GM19395 (cell line): ENCODE data around the gene CACNA2D3.

Experiments used
- ATAC-seq: cut with Tn5 transposase; IDR thresholded peaks from one replicate; pipeline ENCODE4 v1.9.1; 2021; ENCODE audit warnings: mild to moderate bottlenecking, moderate library complexity; ENCODE audit not compliant: unreplicated experiment

CACNA2D3 gene

DNA sequence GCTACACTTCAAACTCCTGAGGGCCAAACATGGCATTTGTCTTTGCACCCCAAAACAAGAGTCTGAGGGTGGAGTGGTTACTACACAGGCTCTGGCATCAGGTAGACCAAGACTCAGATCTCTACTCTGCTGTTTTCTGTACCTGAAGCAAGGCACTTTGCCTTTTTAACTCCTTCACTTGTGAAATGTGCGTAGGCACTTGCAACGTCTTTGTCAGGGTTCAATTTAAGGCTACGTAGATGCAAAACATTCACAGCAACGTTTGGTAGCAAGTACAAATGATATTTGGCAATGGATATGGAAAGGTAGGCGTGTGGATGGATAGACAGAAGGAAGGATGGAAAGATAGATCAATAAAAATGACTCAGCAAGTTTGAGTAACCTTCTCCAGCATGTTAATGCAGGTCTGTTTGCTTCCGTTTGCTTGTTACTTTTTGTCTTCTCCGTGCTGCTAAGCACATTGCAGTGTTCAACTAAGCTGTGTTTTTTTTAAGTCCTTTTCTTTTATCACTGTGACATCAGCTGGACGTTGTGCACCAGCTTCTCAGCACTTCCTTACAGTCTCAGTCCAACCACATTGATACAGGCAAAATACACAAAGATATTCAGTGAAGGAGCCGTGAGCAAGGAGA is 704.8 kb downstream of the CACNA2D3 start:
- no peak for ATAC-seq

DNA sequence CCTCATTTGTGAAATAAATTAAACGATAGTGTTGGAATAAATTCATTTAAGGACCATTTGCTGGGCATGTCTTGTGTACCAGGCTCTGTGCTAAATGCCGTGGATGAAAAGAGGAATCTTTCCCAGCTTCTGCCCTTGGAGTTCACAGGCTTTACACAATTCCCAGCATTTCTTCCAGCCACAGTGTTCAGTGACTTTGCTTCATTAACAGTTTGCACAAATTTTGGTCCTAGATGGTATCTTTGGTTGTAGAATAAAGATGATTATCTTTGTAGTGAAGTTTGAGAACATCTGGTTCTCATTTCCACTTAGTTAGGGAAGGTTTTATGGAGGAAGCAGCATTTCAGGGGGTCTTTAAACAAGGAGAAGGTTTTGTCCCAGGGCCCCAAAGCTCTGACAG is 705.4 kb downstream of the CACNA2D3 start:
- no peak for ATAC-seq

DNA sequence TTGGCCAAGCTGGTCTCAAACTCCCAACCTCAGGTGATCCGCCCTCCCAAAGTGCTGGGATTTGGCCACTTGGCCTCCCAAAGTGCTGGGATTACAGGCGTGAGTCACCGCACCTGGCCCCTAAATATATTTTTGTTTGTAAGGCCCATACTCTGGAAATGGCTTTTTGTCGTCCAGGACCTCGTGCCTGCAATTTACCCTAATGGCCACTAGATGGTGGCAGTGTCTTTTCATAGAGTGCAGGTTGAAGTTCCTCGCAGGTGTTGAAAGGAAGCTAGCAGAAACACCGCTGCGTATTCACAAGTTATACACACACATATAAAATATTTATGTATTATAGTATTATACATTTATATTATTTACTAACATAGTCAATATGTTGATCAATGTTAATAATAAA is 708.3 kb downstream of the CACNA2D3 start:
- no peak for ATAC-seq

DNA sequence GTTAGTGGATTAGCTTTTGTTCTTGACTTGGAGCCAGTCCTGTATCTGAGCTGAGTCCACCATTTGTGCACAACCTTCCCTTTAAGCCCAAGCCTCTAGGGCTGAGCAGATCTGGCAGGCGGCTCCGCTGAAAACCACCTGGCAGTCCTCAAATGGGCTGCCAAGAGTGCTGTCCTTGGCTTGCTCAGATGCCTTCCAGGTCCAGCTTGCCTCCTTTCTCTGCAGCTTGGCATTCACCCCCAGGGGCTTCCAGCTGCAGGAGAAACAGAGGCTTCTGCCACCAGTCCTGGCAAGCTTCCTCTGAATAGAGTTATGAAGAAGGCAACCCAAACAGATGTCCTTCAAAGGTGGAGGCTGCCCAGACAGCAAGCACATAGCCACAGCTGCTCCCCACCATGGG is 708.8 kb downstream of the CACNA2D3 start:
- no peak for ATAC-seq

DNA sequence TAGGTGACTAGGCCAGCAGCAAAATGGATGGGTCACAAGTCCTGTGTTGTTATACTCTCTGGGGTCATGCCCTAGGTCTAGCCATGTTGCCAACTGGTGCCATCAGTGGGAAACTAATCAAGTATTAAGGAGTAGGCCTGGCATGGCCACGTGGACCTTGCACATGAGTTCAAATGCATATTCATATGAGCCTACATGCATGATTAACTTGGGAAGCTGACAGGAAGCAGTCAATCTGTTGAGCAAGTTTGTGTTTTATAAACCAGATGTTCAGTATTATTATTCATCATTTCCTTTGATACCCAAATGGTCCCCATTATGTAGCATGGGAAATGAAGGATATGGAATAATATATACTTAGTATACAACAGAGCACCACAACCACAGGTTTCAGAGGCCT is 710.5 kb downstream of the CACNA2D3 start:
- ATAC-seq, result no peak

DNA sequence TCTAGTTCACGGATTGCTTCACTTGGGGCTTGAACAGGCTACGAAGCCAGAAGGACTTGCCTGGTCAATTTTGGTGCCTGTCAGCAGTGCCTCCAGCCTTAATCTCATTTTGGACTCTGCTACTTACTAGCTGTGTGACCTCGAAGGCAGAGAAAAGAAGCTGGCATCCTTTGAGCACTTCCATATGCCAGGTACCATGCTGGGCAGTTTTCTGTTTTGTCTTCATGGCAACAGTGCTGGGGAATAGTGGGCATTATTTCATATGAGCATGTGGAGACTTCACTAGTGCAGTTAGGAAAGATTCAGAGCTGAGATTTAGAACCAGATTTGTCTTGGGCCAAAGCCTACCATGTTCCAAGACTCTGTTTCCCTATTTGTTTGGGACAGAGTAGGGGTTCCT is 713.3 kb downstream of the CACNA2D3 start:
- ATAC-seq, result no peak

DNA sequence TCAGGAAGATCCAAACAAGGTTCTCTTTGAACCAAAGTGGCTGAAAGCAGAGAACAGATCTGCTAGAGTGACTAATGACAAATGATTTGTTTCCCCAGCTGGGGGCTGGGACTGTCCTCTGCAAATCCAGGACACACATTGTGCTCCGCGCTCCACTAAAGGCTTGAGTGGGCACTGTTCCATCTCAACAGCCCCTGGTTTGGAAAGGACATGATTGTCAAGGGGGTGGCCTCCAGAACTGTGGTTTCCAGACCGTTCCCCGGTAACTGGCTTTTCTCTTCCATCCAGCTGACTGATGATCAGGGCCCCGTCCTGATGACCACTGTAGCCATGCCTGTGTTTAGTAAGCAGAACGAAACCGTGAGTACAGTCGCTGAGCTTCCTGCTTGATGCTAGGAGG is 714.5 kb downstream of the CACNA2D3 start:
- no peak for ATAC-seq

DNA sequence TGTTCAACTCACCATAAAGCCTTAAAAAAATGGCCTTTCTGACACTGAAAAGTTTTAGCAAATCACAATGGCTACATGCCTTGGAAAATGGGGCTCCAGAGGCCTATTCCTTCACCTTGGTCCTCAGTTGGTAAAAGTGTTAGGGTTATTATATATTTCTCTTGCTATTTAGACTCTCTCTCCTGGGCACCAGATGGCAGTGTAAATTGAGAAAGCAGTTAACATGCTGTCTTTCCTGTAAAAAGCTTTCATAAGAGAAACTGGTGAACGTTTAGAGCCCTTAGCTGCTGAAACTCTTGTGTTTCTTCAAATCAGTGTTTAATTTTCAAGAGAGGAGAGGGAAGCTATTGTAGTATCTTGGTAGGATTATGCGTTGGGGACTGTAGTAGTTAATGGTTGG is 715.6 kb downstream of the CACNA2D3 start:
- ATAC-seq, result no peak

DNA sequence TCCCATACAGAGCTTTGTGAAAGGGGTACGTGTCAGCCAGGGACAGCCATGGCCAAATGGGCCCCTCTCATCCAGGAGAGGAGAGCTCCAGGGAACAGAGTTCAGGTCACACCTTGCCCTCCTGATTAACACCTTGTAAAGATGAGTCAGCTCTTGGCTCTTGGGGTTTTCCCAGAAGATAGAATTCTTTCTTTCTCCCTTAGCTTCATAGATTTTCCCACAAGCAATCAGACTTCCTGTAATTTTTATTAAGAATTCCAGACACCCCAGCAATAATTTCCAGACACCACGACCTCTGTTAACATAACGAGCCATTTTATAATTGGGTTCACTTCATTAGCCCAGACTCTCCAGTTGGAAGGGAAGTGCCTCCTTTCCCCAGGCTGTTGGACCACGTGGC is 719.1 kb downstream of the CACNA2D3 start:
- ATAC-seq, result no peak

DNA sequence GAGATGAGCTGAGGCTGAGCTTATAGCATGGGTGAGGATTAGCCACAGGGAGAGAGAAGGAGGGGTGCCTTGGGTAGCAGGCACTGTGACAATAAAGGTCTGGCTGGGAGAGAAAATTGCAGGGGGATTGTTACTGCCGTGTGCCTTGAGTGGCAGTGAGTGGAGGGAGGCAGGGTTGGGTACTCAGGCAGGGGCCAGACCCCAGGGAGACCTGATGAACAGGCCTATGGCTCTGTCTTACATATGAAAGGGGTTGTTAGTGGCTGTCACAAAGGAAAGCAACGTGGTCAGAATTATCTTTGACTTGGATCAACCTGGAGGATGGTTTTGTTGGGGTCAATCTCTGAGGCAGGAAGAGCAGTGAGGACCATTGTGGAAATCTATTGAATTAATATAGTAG is 721.0 kb downstream of the CACNA2D3 start:
- ATAC-seq, result no peak

DNA sequence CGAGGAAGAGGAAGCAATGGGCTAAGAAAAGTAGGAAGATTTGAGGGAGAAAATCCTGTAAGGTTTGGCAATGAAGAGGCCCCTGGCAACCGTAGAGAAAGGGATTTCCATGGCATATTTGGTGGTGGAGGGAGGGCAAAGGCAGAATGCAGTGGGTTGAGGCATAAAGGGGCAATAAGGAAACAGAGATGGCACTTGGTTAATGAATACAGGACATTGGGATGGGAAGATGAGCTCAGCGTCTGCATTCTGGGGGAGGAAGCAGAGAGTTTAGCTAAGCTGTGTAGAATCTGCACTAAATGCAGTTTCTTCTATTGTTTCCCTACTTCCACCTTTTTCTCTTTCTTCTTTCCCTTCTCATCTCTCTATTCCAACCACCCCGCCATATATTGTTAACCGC is 721.9 kb downstream of the CACNA2D3 start:
- no peak for ATAC-seq

DNA sequence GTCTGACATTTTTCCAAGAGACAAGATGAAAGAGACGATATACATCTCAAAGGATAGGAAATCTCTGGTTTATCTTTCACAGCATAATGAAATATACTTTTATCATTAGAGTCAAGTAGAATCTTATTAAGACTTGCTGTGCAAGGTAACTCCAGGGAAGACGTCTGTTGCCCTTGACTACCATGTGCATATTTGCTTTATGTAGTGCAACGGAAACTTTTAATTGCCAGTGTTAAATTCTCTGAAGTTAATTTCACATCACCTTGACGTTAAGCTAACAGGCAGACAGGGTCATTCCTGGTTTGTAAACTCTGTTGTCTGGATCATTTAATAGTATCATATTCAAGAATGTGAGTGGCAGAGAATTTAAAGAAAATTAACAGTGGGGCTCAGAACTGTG is 722.7 kb downstream of the CACNA2D3 start:
- no peak for ATAC-seq

DNA sequence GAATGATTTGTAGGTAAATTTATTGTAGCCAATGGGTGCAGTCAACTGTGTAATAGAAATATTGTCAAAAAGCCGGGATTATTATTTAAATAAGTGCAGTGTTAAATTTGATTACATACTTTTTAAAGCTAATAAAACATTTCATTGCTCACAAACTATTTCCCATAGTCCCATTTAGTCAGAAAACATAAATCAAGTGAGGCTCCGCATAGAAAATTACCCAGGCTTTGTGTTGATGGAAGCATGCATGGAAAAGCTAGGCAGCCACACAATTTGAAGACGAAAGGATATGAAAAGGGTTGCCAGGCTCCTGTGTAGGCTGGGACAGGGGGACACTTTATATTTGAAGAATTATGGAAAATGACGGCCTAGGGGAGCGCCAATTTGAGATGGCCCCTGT is 723.2 kb downstream of the CACNA2D3 start:
- no peak for ATAC-seq

DNA sequence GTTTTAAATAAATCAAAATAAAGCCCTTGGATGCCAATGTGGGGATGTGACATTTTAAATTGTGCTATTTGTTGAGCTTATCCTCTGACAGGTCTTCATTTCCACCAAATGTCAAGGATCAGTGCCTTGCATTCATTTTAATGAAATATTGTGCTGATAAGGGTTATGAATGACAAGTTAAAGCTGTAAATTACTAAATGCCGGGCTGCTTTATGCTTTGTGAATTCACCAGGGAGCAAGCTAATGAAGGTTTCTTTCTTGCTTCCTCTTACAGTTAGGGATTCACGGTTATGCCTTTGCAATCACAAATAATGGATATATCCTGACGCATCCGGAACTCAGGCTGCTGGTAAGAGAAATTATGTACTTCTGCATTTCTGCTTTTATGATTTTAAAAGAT is 723.8 kb downstream of the CACNA2D3 start:
- no peak for ATAC-seq

DNA sequence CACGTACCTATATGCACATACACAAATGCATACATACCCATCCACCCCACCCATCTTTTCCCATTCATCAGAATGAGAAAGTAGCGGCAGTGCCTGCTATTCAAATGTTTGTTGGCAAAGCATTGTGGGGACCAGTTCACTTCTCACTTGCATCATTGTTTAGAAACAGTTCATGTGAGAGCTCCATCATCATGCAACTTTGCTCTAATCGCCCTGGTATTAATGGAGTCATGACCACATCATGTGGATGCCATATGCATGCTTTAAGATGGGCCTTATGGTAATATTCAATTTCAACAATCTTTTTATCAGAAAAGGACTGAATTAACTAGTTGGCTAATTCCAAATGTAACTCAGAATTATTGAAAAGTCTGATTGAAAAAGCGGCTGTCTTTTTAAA is 725.0 kb downstream of the CACNA2D3 start:
- no peak for ATAC-seq

DNA sequence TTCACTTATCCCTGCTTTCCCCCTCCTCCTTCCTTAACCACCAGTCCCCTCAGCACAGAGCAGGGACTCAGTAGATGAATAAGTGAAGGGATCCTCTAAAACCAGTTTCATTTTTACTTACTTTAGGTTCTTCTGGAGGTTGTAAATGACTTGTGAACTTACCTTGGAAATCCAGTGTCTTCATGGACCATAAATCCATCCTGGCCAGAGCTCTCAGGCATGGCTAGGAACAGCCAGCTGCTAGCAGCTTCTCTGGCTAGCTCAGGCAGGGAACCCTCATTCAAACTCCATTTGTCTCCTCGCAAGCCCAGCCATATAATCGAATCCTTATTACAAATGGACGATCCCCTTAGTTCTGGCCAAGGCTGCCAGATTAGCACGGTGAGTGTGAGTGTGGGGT is 727.0 kb downstream of the CACNA2D3 start:
- ATAC-seq, result no peak

DNA sequence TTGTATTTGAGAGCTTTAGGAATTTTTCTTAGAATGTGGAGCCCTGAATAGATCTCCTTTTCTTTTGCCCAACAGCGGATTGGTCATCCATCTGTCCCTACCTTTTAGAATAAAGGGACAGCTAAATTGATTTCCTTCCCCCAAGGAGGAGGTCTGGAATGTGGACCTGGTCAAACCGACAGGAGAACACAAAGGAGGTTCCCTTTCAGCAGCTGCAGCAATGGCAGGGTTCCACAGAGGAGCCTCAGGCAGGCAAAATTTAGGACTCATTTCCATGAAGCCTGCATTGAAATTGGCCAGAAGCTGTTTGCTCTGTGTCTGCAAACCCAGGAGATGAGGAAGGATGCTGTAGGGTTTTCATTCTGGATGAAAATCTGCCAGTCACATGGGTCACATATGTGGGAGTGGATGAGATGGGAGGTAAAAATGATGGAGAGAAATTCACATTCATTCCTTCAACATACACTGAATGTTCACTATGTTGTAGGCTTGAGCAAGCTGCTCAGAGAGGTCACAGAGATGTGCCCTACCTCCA is 728.2 kb downstream of the CACNA2D3 start:
- no peak for ATAC-seq

DNA sequence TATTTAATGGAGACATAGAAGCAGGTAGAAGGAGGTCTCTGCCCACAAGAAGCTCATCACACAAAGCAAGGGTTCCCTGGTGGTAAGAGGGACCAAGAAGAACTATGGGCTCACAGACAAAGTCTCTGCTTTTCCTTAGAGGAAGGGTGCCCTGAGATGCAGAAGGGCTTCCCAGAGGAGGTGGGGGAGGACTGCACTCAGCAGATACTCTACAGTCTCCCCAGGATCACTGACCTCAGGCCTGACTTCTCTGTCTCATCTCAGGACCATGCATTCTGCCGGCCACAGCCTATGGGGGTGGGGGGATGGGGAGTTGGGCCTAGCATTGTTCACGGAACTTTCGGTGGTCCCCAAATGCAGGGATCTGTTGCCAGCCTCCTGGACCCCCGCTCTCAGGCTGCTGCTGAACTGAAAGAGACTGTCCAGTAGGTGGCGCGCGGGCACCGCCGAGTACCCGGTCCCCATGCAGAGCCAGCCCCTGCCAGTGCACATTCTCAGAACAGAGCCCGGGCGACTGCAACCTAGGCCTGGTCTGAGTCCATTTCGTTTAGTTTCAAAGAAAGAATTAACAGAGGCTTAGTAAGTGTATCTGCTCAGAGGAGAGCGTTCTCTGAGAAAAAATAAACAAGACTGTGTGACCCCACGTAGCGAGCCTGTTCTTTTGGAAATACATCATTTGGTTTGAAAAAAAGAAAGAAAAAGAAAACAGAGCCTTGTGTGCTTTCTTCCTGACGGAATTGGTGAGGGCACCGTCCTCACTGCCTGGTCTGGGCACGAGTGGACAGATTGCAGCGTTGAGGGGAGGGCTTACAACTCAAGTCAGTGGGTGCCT is 731.4 kb downstream of the CACNA2D3 start:
- peak; percentile 86 for ATAC-seq

DNA sequence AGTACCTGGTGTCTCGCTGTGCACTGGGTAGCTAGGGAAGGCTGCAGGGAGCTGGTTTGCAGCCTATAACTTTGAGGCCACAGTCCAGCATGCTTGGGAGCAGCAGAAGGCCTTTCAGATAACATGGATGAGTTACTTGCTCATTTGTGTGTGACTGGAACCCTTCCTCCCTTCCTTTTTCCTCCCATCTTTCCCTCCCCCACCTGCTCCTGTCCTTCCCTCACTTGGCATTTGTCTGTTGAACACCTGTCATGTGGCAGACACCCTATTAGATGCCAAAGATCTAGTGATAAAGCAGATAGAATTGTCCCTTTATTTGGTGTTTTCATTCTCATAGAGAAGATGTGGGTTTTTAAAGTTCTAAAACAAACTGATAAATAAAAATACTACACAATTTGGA is 733.9 kb downstream of the CACNA2D3 start:
- no peak for ATAC-seq

DNA sequence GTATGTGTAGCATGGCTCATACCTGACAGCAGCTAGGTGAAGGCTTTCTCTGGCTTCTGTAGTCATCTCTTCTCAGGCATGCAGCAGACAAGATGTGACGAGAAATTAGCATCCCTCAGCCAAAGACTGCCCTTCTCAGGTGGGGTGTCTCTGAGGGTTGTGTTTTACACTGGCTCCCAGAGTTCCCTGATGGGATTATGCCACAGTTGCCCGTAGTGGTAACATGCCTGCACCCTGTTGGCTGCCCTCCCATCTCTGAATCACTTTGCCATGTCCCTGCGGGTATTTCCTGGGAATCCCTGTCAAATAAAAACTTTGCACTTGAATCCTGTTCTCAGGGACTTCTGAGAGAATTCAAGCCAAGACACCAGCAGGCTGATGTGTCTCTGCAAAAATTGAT is 735.0 kb downstream of the CACNA2D3 start:
- no peak for ATAC-seq

DNA sequence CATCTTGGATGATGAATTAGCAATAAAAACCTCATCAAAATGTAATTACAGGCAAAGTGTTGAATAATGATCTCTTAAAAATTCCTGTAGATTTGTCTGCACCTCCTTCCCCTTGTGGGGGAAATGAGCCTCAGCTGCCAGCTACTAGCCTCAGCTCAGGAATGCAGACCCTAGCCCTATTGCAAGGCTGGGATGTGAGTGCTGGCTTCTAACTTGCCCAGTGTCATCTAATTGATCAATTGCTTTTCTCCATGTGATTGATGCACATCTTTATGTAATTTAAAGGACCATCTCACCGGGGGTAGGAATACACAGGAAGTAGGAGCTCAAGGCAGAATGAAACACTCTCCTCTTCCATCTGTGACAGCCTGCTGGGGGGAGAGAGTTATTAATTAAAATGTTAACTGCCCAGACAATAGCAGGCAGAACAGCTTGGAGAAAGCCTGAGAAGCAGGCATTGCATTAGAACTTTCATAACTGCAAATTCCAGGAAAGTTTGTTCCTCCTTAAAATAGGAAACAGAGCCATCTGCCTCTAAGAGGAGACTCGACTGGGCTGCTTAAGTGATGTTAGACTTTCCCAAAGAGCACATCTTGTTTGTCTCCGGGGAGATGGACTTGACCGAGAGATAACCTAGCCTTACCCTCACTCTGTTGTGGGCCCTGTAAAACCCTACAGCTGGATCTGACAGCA is 735.9 kb downstream of the CACNA2D3 start:
- ATAC-seq, result no peak

DNA sequence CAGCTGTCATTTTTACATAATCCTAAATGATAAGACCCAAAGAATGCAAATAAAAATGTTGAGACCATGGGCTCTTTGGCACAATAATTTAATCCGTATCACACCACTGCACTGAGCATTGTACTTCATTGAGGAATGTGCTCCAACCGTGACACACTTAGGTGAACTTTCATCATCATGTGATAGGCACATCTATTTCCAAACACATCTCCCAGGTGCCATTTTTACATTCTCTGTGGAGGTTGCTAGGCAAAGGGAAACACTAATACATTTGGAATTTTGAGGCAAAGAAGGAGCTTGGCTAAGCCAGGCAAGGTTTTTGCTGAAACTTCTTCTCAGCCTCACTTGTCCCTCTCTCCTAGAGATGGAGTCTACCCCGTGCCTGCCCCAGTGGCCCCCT is 736.8 kb downstream of the CACNA2D3 start:
- ATAC-seq, result no peak
